ENCODE measurements around the gene PTPRH.
A peak's percentile ranks its signal among the peaks of the same experiment; 100 is the strongest.
"Not testable (repeated sequence)": the region's sequence is repeated elsewhere in the genome, so short reads cannot be mapped to it uniquely, and the experiment has no call there.

PTPRH gene

DNA sequence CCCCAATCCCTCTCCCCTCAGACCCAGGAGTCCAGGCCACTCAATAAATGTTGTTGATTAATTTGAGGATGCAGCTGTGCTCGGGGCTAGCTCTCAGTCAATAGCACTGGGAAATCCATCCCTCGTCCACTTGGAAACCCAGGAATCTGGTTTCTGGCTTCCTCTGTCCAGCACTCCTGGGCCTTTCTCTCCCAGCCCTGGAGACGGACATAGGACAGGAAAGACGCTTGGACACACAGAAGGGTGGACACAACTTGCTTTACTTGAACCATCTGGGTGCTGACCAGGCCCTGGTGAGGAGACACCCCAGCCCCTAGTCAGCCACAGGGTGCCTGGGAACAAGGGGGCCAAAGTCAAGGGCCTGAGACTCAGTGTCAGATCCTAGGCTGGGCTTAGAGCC, 50.9 kb downstream of the PTPRH start:
- Mint-ChIP-seq H3K9me3 (peaks cover 8% of the 10 kb centered on the region), H3K36me3 (ENCODE audit: low read depth) (peaks cover 5% of the 10 kb centered on the region), H3K27ac (no peak overlapping the region), H3K4me1 (peaks cover 23% of the 10 kb centered on the region), H3K4me3 (no peak overlapping the region), H3K27me3 (ENCODE audit: low read depth, poor library complexity) (peaks cover 75% of the 10 kb centered on the region)
- TF ChIP-seq, protein P1, sequence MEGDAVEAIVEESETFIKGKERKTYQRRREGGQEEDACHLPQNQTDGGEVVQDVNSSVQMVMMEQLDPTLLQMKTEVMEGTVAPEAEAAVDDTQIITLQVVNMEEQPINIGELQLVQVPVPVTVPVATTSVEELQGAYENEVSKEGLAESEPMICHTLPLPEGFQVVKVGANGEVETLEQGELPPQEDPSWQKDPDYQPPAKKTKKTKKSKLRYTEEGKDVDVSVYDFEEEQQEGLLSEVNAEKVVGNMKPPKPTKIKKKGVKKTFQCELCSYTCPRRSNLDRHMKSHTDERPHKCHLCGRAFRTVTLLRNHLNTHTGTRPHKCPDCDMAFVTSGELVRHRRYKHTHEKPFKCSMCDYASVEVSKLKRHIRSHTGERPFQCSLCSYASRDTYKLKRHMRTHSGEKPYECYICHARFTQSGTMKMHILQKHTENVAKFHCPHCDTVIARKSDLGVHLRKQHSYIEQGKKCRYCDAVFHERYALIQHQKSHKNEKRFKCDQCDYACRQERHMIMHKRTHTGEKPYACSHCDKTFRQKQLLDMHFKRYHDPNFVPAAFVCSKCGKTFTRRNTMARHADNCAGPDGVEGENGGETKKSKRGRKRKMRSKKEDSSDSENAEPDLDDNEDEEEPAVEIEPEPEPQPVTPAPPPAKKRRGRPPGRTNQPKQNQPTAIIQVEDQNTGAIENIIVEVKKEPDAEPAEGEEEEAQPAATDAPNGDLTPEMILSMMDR (IDR thresholded peaks at IDR 0.05), result no peak
- DNase-seq, result no peak

DNA sequence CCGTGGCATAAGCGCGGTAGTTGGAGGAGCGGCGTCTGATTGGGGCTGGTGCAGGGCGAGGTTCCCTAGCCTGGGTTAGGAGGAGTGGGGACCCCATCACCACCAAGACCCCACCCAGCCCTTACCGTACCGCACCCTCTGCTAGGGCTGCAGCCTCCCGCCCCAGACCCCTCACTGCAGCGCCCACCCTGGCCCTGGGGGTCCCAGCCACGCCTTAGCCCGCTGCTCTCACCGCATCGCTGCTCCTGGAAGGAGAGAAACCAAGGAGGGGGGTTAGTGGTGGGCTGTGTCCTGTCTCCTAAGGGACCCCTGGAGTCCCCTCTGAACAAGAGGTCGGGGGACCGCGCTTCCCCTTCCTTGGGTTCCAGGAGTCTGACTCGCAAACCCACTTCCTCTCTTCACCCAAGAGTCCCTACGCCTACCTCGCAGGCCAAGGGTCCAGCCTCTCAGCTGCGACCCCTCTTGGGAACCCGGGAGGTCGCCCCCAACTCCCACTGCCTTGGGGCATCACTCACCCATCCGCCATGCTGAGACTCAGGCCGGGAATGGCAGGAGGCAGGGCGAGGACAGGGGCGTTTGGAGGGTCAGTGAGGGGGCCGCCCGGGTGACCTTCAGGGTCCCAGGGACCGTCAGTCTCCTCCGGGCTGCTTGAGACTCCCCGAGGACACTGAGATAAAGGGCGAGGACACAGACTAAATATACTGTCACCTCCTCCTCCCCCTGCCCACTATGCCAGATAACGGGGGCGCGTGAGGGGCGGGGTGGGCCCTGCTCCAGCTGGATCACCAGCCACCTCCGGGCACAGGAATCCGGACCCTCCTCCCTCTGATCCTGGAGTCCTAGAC, 52.0 kb downstream of the PTPRH start, which contains the start of gene TNNI3:
Gene TNNI3 (minus strand): TSS at position 669 of the 845 bp plus-strand sequence. CDS start 143 bp downstream, at position 526.
- DNase-seq, result no peak
- peak within 1 kb of the TSS; percentile 83 for H3K4me3 Mint-ChIP-seq
- H3K27ac Mint-ChIP-seq, result no peak within 1 kb of the TSS
- TF ChIP-seq, protein P1 (IDR thresholded peaks at IDR 0.05), result no peak
- peaks cover 8% of the 10 kb centered on the region for H3K9me3 Mint-ChIP-seq
- H3K36me3 Mint-ChIP-seq (ENCODE audit: low read depth), result peaks cover 5% of the 10 kb centered on the region
- peaks cover 23% of the 10 kb centered on the region for H3K4me1 Mint-ChIP-seq
- peaks cover 65% of the 10 kb centered on the region for H3K27me3 Mint-ChIP-seq (ENCODE audit: low read depth, poor library complexity)

DNA sequence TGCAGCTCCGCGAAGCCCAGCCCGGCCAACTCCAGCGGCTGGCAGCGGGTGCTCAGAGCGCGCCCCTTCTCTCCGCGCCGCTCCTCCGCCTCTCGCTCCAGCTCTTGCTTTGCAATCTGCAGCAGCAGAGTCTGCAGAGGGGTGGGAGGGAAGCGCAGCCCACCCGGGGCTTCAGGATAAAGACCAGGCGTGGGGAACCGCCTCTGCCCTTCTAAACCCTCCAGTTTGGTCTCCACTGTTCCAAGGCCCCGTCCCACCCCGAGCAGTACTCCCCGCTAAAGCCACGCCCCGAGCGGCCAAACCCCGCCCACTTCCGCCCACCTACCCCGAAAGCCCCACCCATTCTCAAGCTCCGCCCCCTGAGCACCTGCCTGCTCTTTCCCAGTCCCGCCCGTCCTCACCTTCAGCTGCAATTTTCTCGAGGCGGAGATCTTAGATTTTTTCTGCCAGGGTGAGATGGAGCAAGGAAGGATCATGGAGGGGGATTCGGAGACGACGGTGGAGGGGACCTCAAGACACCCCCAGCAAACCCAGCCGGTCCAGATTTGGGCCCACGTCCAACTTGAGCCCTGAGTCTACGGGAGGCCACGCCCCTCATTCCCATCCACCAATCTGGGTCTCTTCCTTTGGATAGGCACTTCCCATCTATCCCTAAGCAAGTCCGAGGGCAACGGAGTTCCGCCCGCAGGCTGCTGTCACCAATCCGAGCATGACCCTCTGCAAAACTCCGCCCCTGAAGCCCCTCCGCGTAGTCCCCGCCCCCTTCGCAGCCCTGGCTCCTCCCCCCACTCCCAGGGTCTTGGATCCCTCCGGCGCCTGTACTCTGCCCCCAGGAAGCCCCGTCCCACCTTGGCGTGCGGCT, 52.9 kb downstream of the PTPRH start:
- DNase-seq, result peak; percentile 93
- TF ChIP-seq, protein P1 (IDR thresholded peaks at IDR 0.05), result no peak
- H3K4me1 Mint-ChIP-seq, result peaks cover 23% of the 10 kb centered on the region
- H3K4me3 Mint-ChIP-seq, result peak overlapping the region; percentile 83
- peaks cover 14% of the 10 kb centered on the region for H3K9me3 Mint-ChIP-seq
- peaks cover 10% of the 10 kb centered on the region for H3K36me3 Mint-ChIP-seq (ENCODE audit: low read depth)
- H3K27ac Mint-ChIP-seq, result no peak overlapping the region
- H3K27me3 Mint-ChIP-seq (ENCODE audit: low read depth, poor library complexity), result peaks cover 58% of the 10 kb centered on the region

DNA sequence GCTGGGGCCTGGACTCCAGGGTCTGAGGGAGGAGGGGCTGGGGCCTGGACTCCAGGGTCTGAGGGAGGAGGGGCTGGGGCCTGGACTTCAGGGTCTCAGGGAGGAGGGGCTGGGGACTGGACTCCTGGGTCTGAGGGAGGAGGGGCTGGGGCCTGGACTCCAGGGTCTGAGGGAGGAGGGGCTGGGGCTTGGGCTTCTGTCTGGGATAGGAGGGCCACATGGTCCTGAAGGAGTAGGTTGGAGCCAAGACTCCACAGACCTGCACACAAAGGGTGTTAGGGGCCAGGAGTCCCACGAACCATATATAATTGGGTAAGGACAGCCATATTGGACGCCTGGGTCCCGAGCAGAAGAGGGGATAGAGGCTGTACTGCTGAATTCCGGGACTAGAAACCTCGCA, 53.5 kb downstream of the PTPRH start:
- DNase-seq, H3K27ac Mint-ChIP-seq: not testable (repeated sequence)
- peaks cover 12% of the 10 kb centered on the region for H3K36me3 Mint-ChIP-seq (ENCODE audit: low read depth)
- peaks cover 14% of the 10 kb centered on the region for H3K9me3 Mint-ChIP-seq
- H3K27me3 Mint-ChIP-seq (ENCODE audit: low read depth, poor library complexity), result peaks cover 54% of the 10 kb centered on the region
- H3K4me1 Mint-ChIP-seq, result peaks cover 23% of the 10 kb centered on the region
- H3K4me3 Mint-ChIP-seq, result peak overlapping the region; percentile 83

DNA sequence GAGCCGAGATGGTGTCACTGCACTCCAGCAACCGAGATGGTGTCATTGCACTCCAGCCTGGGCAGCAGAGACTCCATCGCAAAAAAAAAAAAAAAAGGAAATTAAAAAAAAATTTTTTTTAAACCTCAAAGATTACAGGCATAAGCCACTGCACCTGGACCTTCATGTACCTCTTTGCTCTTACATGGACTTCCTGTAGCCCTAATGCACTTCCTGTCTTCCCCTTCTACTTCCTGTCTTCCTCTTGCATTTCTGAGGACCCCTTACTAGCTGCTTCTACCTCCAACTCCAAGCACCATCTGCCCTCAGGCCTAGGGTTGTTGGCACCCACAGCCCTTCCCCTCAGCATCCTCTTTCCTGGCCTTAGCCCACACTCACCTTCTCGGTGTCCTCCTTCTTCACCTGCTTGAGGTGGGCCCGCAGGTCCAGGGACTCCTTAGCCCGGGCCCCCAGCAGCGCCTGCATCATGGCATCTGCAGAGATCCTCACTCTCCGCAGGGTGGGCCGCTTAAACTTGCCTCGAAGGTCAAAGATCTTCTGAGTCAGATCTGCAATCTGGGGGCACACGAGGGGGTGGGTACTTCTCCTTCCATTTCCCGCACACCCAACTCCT, 55.5 kb downstream of the PTPRH start:
- TF ChIP-seq, protein P1 (IDR thresholded peaks at IDR 0.05), result no peak
- H3K4me1 Mint-ChIP-seq, result peaks cover 30% of the 10 kb centered on the region
- DNase-seq, result no peak
- no peak overlapping the region for H3K4me3 Mint-ChIP-seq
- no peak overlapping the region for H3K27ac Mint-ChIP-seq
- peaks cover 14% of the 10 kb centered on the region for H3K9me3 Mint-ChIP-seq
- peaks cover 52% of the 10 kb centered on the region for H3K27me3 Mint-ChIP-seq (ENCODE audit: low read depth, poor library complexity)
- peaks cover 12% of the 10 kb centered on the region for H3K36me3 Mint-ChIP-seq (ENCODE audit: low read depth)

DNA sequence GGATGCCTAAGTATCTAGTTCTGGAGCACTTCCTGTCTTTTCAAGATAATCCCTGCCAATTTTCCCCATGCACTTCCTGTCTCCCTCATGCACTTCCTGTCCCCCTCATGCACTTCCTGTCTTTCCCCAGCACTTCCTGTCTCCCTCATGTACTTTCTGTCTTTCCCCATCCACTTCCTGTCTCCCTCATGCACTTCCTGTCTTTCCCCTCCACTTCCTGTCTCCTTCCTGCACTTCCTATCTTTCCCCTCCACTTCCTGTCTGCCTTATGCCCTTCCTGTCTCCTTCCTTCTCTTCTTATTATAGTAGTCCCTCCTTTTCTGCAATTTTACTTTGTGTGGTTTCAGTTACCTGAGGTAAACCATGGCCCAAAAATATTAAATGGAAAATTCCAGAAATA, 57.3 kb downstream of the PTPRH start:
- Mint-ChIP-seq H3K36me3 (ENCODE audit: low read depth) (peaks cover 12% of the 10 kb centered on the region), H3K27ac (no peak overlapping the region), H3K4me3 (no peak overlapping the region), H3K27me3 (ENCODE audit: low read depth, poor library complexity) (peaks cover 45% of the 10 kb centered on the region), H3K4me1 (peaks cover 35% of the 10 kb centered on the region), H3K9me3 (peaks cover 14% of the 10 kb centered on the region)
- TF ChIP-seq, protein P1 (IDR thresholded peaks at IDR 0.05), result no peak
- DNase-seq, result no peak
